ENCODE data around the gene WNK4. TPM values are rescaled to one million over a fixed set of nuclear protein-coding genes. Genes with fewer than 3 reads are reported as not detected.
A peak's percentile ranks its signal among the peaks of the same experiment; 100 is the strongest.

The WNK4 gene
- total and polyA plus RNA-seq, 2 experiments from 2014 or later, result 0.10 to 0.65 TPM

GRCh38 chr17:42748908-42749798 is 31.3 kb upstream of the WNK4 start:
- peaks cover 11% of the 10 kb centered on the region for H3K9me3 Mint-ChIP-seq
- no peak for DNase-seq (ENCODE audit: low spot score)
- peaks cover 17% of the 10 kb centered on the region for H3K27me3 Mint-ChIP-seq (ENCODE audit: insufficient read depth, low read depth, poor library complexity)
- H3K27ac Mint-ChIP-seq, result no peak overlapping the region
- TF ChIP-seq JUNB (IDR thresholded peaks at IDR 0.05; ENCODE audit: unreplicated experiment) (no peak), EZH2phosphoT487 (IDR thresholded peaks at IDR 0.05; ENCODE audit: unreplicated experiment) (no peak), POLR2AphosphoS5 (IDR thresholded peaks at IDR 0.05; ENCODE audit: low read depth) (no peak), ZNF114 (CRISPR knock-in tag; IDR thresholded peaks at IDR 0.05) (no peak), CTCF (conservative IDR thresholded peaks at IDR 0.05; ENCODE audit: low read depth in 2 of 2) (no peak), EZH2 (IDR thresholded peaks at IDR 0.05; ENCODE audit: low read depth, unreplicated experiment) (no peak), NANOG (IDR thresholded peaks at IDR 0.05; ENCODE audit: borderline replicate concordance) (no peak), ZNF331 (CRISPR knock-in tag; IDR thresholded peaks at IDR 0.05; ENCODE audit: low read depth) (no peak), STAT1 (IDR thresholded peaks at IDR 0.05; ENCODE audit: unreplicated experiment) (no peak), ZNF462 (CRISPR knock-in tag; IDR thresholded peaks at IDR 0.05) (no peak), REST (IDR thresholded peaks at IDR 0.05; ENCODE audit: unreplicated experiment) (no peak), ETS1 (IDR thresholded peaks at IDR 0.05) (no peak), CREB1 (CRISPR knock-in tag; IDR thresholded peaks at IDR 0.05; ENCODE audit: low read depth) (no peak)
- Histone ChIP-seq H4K20me1 (replicated peaks; ENCODE audit: insufficient read depth) (no peaks in the 10 kb centered on the region), H2AFZ (peak overlapping the region; percentile 85), H3K79me2 (replicated peaks; ENCODE audit: insufficient read depth) (no peaks in the 10 kb centered on the region), H3K4me2 (peak overlapping the region; percentile 61; the same call in 1 of the 2 replicates), H3K36me3 (ENCODE audit: insufficient read depth) (no peaks in the 10 kb centered on the region), H3F3A (replicated peaks; ENCODE audit: low read depth) (0 out of 2 replicates have a peak, but pooled peaks cover 9% of the 10 kb centered on the region), H3K27me3 (ENCODE audit: insufficient read depth) (peaks cover 18% of the 10 kb centered on the region), H3K27ac (ENCODE audit: low read depth) (no peak overlapping the region), H3K4me3 (no peak overlapping the region), H3K4me1 (ENCODE audit: insufficient read depth) (peaks cover 28% of the 10 kb centered on the region), H3K9me2 (ENCODE audit: insufficient read depth) (peaks cover 5% of the 10 kb centered on the region; the same call in 1 of the 2 replicates)
- H3K4me3 Mint-ChIP-seq, result no peak overlapping the region; the same call in 2 of the 3 replicates
- peaks cover 22% of the 10 kb centered on the region for H3K4me1 Mint-ChIP-seq
- ATAC-seq, result no peak
- peaks cover 5% of the 10 kb centered on the region; the same call in 2 of the 3 replicates for H3K36me3 Mint-ChIP-seq (ENCODE audit: low read depth)

Measured in GM23338 (cell line).